Stimulated activated CD4-positive, alpha-beta T cell treated with anti-CD3 and anti-CD28 coated beads, Interleukin-15, amount 100 ng/mL, for 1 hour (primary cell): Measurements from ENCODE around the gene CLMN.

Experiments used
- DNase-seq, 2 donors: peaks; one replicate each; pipeline ENCODE4 v3.0.0-alpha.2; 2020; ENCODE audit warnings: low read depth in 1 of 2, low spot score in 1 of 2

Gene CLMN, protein sequence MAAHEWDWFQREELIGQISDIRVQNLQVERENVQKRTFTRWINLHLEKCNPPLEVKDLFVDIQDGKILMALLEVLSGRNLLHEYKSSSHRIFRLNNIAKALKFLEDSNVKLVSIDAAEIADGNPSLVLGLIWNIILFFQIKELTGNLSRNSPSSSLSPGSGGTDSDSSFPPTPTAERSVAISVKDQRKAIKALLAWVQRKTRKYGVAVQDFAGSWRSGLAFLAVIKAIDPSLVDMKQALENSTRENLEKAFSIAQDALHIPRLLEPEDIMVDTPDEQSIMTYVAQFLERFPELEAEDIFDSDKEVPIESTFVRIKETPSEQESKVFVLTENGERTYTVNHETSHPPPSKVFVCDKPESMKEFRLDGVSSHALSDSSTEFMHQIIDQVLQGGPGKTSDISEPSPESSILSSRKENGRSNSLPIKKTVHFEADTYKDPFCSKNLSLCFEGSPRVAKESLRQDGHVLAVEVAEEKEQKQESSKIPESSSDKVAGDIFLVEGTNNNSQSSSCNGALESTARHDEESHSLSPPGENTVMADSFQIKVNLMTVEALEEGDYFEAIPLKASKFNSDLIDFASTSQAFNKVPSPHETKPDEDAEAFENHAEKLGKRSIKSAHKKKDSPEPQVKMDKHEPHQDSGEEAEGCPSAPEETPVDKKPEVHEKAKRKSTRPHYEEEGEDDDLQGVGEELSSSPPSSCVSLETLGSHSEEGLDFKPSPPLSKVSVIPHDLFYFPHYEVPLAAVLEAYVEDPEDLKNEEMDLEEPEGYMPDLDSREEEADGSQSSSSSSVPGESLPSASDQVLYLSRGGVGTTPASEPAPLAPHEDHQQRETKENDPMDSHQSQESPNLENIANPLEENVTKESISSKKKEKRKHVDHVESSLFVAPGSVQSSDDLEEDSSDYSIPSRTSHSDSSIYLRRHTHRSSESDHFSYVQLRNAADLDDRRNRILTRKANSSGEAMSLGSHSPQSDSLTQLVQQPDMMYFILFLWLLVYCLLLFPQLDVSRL

DNA sequence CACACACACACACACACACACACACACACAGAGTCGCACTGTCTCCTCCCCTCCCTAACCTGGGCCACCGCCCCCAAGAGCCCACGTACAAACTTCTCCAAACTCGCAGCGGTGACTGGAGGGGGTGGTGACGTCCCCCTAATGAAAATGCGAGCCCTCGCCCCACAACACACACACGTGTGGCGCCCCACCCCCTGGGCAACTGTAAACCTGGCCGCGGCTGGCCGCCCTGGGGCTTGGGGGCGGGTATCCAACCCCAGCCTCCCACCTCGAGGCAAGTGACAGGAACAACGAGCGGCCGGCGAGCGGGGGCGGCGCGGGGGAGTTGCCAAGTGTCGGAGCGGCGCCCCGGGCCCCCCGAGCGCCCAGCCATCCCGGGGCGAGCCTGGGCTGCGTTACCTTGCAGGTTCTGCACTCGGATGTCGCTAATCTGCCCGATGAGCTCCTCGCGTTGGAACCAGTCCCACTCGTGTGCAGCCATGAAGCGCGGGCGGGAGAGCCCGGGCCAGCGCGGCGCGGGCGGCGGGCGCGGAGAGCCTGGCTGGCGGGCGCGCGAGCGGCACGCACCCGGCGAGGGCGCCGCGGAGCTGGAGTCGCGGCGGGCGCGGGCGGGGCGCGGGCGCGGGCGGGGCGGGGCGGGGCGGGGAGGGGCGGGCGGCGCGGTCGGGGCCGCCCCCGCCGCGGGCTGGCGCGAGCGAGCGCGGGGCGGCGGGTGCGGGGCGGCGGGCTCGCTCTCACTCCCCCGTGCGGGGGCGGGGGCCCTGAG lies at the start of gene CLMN:
CLMN (minus strand) TSS at position 597 of the 766 bp plus-strand sequence; CDS start at position 481, 116 bp downstream.
- peak in 1 of 2 donors; percentile 12 for DNase-seq

DNA sequence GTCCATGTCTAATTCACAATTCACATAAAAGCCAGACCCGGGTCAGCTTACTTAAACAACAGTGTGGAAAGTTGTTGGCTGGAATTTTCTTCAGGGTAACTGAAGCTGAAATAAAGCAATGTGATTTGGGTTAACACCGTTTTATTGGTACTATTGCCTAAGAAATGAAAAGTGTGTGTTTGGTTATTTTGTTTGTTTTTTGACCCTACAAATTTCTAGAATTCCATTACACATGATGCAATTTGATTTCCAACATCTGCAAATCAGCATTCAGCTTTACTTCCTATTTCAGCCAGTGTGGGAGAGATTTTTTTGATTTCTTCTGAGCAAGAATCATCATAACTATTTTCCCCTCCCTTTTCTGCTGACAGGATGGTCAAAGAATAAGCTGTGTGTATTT lies 45.7 kb upstream of the CLMN start:
- no peak for DNase-seq

DNA sequence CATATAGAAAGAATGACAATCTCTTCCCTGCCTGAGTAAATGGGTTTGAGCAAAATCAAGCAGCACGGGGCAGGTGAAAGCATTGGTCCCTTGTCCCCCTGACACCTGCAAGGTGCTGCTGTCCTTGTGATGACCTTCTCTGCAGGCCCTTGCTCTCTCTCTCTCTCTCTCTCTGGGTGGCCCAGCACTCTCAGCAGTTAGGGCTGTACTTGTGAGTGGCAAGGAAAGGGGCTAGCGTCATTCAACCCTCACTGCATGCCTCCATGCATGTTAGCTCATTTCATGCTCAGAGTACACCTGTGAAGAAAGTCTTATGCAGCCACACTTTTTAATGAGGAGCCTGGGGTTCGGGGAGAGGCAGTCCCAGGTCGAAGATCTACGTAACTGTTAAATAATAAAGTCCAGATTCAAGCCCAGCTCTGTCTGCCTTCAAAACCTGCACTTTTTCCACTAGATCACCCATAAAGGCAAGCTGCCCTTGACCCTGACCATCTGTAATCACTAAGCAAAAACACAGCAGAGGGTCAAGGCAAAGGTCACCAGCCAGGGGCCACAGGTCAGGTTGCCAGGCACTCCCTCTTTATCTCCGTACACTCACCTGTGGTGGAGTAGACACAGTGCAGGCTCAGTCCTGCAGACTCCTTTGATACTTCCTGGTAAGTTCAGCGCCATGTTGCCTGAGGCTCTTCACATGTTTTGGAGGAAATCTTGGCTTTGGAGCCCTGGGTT lies 44.9 kb upstream of the CLMN start:
- DNase-seq = no peak

DNA sequence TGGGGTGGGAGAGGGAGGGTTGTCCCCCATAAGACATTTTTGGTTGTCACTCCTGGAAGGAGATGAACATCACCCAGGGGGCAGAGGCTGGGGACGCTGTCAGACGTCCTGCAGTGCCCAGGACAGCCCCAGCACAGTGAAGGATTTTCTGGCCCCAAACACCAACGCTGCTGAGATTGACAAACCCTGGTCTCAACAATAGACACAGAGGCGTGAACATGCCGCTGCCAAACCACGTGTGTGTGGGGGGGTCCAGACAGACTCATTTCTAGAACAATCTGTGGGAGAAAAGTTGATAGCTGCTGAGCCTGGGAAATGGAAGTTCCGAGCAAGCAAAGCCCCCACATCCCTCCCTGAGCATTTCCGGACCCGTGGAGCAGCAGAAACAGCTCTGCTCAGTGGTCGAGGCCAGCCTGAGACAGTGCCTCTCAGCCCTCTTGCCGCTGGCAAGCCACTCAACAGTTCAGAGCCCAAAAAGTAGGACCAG lies 43.8 kb upstream of the CLMN start:
- DNase-seq = no peak

DNA sequence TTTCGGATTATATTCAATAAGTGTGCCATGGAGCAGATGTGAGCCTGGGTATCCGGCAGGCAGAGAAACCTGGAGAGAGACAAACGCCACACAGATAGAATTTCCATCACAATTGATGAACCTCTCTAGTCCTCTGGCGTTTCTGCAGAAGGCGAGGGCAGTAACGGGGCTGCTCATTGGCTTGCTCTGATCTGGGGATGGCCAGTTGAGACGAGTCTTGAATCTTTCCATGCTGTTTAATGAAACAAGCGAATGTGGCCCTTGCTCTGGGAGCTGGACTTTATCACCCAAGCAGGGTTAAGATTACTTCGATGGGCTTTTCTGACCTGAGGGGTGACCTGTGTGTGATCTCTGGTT lies 42.4 kb upstream of the CLMN start:
- DNase-seq = no peak

DNA sequence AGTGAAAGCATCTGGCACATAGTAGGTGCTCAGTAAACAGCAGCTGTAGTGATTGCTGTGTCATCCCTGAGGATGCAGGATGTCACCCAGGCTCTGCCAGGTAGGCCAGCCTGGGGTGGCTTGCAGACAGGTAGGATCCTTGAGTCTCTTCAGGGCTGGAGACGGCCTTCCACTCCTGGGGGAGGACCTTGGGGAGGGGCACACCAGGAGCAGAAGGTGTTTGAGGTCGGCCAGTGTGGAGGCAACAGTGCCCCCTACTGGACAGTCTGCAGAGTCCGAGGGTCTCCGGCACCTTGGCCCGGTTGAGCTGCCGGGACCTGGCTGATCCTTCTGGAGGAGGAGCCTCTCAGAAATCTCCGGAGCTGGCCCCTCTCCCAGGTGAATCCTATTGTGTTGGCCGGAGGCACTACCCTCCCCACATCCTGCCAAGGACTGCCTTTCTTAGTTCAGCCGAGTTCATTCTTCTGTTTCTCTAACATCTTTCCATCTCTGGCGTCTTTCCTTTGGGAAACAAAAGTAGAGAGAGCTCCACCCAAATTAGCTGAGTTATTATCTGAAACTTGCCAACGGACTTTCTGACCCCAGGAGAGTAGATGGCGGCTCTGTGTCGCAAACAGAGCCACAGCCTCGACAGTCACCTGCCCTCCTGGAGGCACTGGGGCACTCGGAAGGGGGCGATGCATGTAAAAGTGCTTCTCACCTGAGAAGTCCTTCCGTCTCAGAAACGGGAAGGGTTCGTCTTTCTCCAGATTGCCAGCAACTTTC lies 41.8 kb upstream of the CLMN start:
- peak in 1 of 2 donors; percentile 9 for DNase-seq

DNA sequence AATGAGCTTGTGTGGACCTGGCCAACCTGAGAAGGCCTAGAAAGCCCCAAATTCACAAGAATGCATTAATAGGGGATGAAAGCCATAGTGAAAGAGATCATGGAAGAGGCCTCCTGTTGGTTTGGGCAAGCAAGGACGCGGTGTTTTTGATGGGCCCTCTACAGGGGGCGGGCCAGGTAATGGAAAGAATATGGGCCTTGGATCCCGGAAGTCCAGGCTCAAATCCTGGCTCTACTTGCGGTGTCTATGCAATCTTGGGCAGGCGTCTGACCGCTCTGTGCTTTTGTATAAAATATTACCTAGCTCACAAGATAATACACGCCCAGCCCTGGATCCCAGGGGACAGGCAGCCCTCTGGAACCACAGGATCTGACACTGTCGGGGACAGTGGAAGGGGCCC lies 41.1 kb upstream of the CLMN start:
- no peak for DNase-seq

DNA sequence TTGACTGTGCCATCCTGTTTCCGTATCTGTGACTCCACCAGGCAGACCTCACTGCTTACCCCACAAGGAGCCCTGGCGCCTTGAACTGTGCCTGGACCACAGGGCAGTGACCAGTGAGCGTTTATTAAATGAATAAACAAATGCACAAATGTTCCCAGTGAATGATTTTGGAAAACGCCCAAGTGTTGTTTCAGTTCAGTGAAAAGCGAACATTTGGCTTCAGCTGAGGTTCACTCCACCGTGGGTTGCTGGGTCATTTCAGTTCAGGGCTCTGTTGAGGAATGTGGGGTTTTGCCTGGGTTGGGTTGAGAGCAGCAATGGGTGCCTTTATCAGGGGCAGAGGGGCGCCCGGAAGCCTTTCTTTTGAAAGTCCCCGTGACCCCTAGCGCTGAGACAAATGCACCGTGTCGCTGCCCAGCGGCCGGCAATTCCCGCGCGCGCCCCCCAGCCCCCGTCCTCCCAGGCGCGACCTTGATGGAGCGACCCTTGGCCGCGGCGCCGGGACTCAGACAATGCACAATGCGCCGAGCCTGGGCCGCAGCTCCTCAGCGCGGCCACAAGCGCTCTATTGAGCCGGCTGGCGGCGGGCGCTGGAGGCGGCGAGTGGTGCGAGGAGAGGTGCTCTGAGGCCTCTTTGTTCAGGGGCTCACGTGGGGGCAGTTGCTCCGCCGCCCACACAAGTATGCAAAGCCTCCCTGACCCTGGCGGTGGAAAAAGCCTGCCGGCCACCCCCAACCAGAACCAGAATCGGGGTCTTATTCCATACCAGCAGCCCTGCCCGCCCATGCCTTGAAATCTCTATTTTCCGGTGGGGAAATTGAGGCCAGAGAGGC lies 40.5 kb upstream of the CLMN start:
- DNase-seq = no peak

DNA sequence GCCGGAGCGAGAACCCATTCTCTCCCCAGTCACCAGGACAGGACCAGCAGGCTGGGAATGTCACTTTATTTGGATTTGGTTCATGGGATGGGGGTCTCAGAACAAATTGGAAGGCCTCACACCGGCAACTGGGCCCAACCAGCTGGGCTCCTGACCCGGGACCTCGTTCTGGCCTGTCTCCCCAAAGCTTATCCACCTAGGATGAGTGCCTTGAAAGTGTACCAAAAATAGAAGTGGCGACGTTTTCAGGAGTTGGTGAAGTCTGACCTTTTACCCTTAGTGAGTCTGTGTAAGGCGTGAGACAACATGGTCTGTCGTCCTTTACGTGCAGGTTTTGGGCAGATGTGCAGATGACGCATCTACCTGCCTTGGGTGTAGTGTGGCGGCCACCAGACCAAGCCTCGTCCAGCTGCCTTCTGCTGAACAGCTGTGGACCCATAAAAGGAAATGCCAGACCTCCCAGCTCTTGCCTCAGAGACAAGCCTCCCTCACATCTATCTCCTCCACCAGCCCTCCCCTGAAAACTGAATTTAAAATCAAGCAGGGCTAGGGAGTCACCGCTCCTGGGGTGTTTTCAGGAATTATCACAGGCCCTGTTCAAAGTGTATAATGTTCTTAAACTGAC lies 36.6 kb upstream of the CLMN start:
- DNase-seq = no peak

DNA sequence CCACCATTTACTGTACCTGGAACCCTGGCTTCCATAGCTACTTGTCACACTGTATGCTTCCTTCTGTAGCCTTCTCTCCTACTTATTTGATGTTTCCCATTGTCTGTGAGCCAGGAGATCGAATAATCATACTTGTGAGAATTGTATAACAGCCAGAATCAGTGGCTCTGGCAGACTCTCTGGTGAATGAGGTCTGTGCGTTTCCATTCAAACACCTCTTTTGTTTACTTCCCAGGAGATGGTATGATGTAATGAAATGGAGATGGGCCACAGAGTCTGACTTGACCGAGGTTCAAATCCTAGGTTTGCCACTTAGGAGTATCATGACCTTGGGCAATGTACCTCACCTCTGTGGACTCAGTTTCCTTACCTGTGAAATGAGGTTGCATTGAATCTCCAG lies 35.7 kb upstream of the CLMN start:
- DNase-seq = no peak

DNA sequence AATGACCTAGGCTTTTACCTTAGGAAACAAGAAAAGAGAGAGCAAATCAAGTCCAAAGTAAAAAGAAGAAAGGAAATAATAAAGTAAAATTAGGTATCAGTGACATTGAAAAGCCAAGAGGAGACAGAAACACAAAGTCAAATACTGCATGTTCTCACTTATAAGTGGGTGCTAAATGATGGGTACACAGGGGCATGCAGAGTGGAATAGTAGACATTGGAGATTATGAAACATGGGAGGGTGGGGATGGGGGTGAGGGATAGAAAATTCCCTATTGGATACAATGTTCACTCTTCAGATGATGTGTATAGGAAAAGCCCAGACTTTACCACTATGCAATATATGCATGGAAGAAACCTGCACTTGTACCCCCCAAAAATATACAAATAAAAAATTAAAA lies 35.1 kb upstream of the CLMN start:
- DNase-seq = no peak

DNA sequence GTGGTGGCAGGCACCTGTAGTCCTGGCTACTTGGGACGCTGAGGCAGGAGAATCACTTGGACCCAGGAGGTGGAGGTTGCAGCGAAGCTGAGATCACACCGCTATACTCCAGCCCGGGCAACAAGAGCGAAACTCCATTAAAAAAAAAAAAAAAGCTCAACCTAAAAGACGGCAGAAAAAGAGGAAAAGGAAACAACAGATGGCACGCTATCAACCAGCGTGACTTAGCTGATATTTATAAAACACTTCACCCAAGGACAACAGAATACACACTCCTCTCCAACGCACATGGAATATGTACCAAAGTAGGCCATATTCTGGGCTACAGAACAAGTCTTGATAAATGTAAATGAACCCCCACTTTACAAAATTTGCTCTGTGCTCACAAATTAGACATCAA lies 34.0 kb upstream of the CLMN start:
- no peak for DNase-seq

DNA sequence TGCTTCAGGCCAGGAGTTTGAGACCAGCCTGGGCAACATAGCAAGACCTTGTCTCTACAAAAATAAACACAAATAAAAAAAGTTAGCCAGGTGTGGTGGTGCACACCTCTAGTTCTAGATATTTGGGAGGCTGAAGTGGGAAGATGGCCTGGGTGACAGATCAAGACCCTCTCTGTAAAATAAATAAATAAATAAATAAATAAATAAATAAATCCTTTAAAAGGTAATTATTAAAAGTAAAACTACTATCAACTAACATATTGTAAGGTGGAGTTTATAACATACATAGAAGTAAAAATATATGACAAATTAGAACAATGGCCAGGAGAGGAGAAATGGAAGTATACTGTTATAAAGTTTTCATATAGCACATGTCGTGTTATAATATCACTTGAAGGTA lies 33.3 kb upstream of the CLMN start:
- DNase-seq = no peak

DNA sequence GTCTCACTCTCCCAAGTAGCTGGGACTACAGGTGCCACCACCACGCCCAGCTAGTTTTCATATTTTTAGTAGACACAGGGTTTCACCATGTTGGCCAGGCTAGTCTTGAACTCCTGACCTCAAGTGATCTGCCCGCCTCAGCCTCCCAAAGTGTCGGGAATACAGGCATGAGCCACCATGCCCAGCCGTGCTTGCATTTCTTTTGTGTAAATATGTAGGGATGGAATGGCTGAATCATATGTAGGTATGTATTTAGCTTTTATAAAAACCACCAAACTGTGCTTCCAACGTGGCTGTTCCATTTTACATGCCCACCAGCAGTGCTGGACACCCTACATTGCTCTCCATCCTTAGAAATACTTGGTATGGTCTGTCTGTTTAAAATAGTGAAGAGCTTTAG lies 32.8 kb upstream of the CLMN start:
- no peak for DNase-seq

DNA sequence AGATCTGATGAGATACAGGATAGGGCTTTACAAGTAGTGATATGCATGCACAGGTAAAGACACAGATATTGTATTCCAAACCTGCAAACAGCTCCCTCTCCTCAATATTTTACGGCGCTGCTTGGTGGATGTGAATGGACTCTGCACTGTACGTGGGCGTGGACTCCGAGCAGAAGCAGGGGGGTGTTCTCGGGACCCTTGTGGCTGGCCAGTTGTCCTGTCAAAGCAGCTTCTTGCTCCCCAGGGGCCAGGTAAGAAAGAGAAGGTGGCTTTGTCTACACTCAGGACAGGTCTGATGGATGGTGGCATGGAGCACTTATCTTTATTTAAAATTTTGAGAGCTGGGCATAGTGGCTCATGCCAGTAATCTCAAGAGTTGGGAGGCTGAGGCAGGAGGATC lies 29.5 kb upstream of the CLMN start:
- DNase-seq = no peak

DNA sequence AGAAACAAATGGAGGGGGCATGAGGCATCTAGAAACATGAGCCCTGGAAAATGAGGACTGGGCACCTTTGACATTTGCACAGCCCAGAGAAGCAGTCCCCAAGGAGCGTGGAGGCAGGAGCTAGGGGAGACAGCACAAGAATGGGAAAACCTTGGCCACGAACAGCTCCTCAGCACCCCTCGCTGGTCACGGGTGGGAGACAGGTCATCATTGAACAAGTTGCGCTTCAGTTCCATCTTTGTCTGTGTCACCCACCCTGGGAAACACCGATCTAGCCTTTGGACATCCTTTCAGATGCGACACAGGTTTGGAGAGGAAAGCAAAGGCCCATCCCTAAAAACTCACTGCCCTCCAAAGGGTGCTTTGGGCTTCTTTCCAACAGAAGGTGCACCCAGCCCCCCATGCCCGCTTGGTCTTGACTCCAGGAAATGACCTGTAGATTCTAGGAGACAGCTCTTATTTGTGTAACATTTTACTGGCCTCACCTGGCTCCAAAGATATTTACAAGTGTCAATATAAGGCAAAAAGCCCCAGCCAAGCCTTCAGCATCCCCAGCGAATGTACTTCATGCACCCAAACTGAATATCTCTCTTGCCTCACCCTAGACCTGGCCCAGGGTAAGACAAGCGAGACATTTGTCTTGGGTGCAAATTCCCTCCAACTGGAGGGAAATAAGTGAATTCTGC lies 28.8 kb upstream of the CLMN start:
- DNase-seq = no peak

DNA sequence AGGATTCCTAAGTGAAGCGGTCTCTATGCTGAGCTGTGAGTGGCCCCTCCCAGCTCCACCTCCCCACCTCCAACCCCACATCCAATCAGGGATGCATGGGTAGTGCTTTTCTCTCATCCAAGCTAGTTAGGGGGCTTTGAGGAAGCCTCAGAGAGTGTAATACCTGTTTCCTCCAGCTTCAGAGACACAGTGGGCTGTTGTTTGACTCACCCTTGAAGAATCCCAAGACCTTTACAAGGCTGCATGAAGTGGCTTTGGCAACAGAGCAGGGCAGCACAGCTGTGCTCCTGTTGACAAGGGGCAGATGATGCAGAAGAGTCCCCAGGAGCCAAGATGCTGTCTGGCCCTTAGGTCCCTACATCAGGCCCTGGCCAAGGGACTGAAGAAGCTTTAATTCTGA lies 27.1 kb upstream of the CLMN start:
- DNase-seq = no peak

DNA sequence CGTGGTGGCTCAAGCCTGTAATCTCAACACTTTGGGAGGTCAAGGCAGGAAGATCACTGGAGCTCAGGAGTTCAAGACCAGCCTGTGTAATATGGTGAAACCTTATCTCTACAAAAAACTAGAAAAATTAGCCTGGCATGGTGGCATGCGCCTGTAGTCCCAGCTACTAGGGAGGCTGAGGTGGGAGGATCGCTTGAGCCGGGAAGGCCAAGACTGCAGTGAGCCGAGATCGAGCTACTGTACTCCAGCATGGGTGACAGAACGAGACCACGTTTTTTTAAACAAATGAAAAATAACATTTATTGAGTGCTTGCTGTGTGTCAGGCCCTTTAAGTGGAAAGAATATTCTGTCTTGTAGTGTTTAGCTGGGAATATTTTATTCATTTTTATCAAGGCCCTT lies 26.6 kb upstream of the CLMN start:
- no peak for DNase-seq
